HepG2 (cell line): ENCODE data around the gene GSDMA. TPM values are rescaled to one million over a fixed set of nuclear protein-coding genes. Genes with fewer than 3 reads are reported as not detected.

Experiments
- EP300 ChIP-seq, 3 experiments: sonication (generic) in 1 of 3; formaldehyde crosslinking in 1 of 3; IDR thresholded peaks; 2 replicates each; pipeline versions ENCODE4 v1.5.1 to v1.6.1; 2011 to 2020; ENCODE audit warnings: low read depth in 2 of 3, low read length in 2 of 3, borderline replicate concordance in 1 of 3, improper control_type of control experiment in 1 of 3, mild to moderate bottlenecking in 1 of 3, missing genetic modification reagents in 1 of 3, moderate library complexity in 1 of 3
- HBP1 ChIP-seq: IDR thresholded peaks from 2 replicates; pipeline ENCODE4 v1.6.1; 2016; ENCODE audit warnings: low read depth, control low read depth
- IRF2 ChIP-seq: IDR thresholded peaks from 2 replicates; pipeline ENCODE4 v1.6.1; 2018; ENCODE audit warnings: missing genetic modification reagents, missing compliant biosample characterization
- KAT2B ChIP-seq: fragments of 150-350 bp; IDR thresholded peaks from 2 replicates; pipeline ENCODE4 v1.6.1; 2014; ENCODE audit warnings: low read depth, low read length, borderline replicate concordance
- MZF1 ChIP-seq: sonication (generic); formaldehyde crosslinking; IDR thresholded peaks from 2 replicates; pipeline ENCODE4 v1.8.1; 2023; ENCODE audit warnings: mild to moderate bottlenecking, missing genetic modification reagents, borderline replicate concordance
- NCOA2 ChIP-seq: sonication (generic); formaldehyde crosslinking; IDR thresholded peaks from 2 replicates; pipeline ENCODE4 v1.8.0; 2022; ENCODE audit warnings: inconsistent platforms
- NR2F6 ChIP-seq, 2 experiments: IDR thresholded peaks; 2 replicates each; pipeline ENCODE4 v1.6.1; 2016; ENCODE audit warnings: antibody characterized with exemption in 1 of 2, mild to moderate bottlenecking in 1 of 2
- PATZ1 ChIP-seq: sonication (generic); formaldehyde crosslinking; IDR thresholded peaks from 2 replicates; pipeline ENCODE4 v1.4.0; 2020; ENCODE audit warnings: missing genetic modification reagents
- SMC3 ChIP-seq: IDR thresholded peaks from 2 replicates; pipeline ENCODE4 v1.6.1; 2011; ENCODE audit warnings: low read length, improper control_type of control experiment
- SP1 ChIP-seq, 2 experiments: fragments of 450-650 bp in 1 of 2; sonication (generic) in 1 of 2; formaldehyde crosslinking in 1 of 2; IDR thresholded peaks; 2 replicates each; pipeline versions ENCODE4 v1.4.0 to v1.6.1; 2016 to 2020; ENCODE audit warnings: missing genetic modification reagents in 1 of 2
- TMF1 ChIP-seq: sonication (generic); formaldehyde crosslinking; IDR thresholded peaks from 2 replicates; pipeline ENCODE4 v1.8.1; 2022; ENCODE audit warnings: low read depth, missing genetic modification reagents
- XRCC5 ChIP-seq: fragments of 200-400 bp; formaldehyde crosslinking; optimal IDR thresholded peaks from 2 replicates; pipeline ENCODE3; 2017; ENCODE audit warnings: mild to moderate bottlenecking, low read length
- ZBTB49 ChIP-seq: sonication (generic); formaldehyde crosslinking; IDR thresholded peaks from 2 replicates; pipeline ENCODE4 v1.4.0; 2020; ENCODE audit warnings: missing genetic modification reagents, borderline replicate concordance
- ZFP91 ChIP-seq: sonication (generic); formaldehyde crosslinking; IDR thresholded peaks from 2 replicates; pipeline ENCODE4 v1.9.0; 2022; ENCODE audit warnings: missing genetic modification reagents, mild to moderate bottlenecking, borderline replicate concordance
- ZNF274 ChIP-seq: sonication (generic); formaldehyde crosslinking; IDR thresholded peaks from 2 replicates; pipeline ENCODE4 v1.5.1; 2020; ENCODE audit warnings: mild to moderate bottlenecking, missing genetic modification reagents
- ZNF362 ChIP-seq: sonication (generic); formaldehyde crosslinking; IDR thresholded peaks from 2 replicates; pipeline ENCODE4 v1.4.0; 2020; ENCODE audit warnings: missing genetic modification reagents, mild to moderate bottlenecking, borderline replicate concordance
- ZSCAN9 ChIP-seq: IDR thresholded peaks from 2 replicates; pipeline ENCODE4 v1.6.1; 2016; ENCODE audit warnings: borderline replicate concordance
- polyA plus RNA-seq, 8 experiments: library from polyadenylated mRNA; depleted of rRNA in 3 of 8; stranded (reverse) in 7 of 8; unstranded in 1 of 8; fragments of >200 nt; fragmentation: Illumina TruSeq in 4 of 8; extraction: Trizol in 4 of 8; gene quantifications; 2 replicates each; pipeline versions ENCODE4 v1.2.1 to v1.2.3, GENCODE V29; 2011 to 2016; ENCODE audit warnings: low read depth in 4 of 8, missing spikeins in 1 of 8, mixed read lengths in 1 of 8; ENCODE audit not compliant: insufficient read depth in 1 of 8
- total RNA-seq, 5 experiments: library from RNA; depleted of rRNA; stranded (reverse); fragments of >200 nt; fragmentation: Illumina TruSeq; extraction: Trizol; gene quantifications; 2 replicates each; pipeline ENCODE4 v1.2.3, GENCODE V29; 2016; ENCODE audit warnings: low read depth in 1 of 5

GSDMA gene
- total and polyA plus RNA-seq, 2 of the 13 experiments (the other 11 are each of a cell fraction or from before 2014, with no cell fraction given), result not detected

- TF ChIP-seq ZNF362 (CRISPR knock-in tag) (no peak), EP300 (IDR thresholded peaks at IDR 0.05; ENCODE audit: low read depth in 2 of 2, low read length in 2 of 2) (no peak), EP300 (CRISPR knock-in tag; IDR thresholded peaks at IDR 0.05; ENCODE audit: borderline replicate concordance) (peak; percentile 9; the same call in 1 of the 2 replicates), HBP1 (CRISPR knock-in tag) (0 out of 2 replicates have a peak, but pooled peaks have one; percentile 37), SMC3 (peak; percentile 55; the same call in 1 of the 2 replicates), NCOA2 (CRISPR knock-in tag) (0 out of 2 replicates have a peak, but pooled peaks have one; percentile 37), ZSCAN9 (0 out of 2 replicates have a peak, but pooled peaks have one; percentile 41), KAT2B (no peak), ZNF274 (CRISPR knock-in tag) (0 out of 2 replicates have a peak, but pooled peaks have one; percentile 40), TMF1 (CRISPR knock-in tag) (no peak), SP1 (IDR thresholded peaks at IDR 0.05) (no peak), SP1 (CRISPR knock-in tag; IDR thresholded peaks at IDR 0.05) (no peak), ZFP91 (0 out of 2 replicates have a peak, but pooled peaks have one; percentile 23), ZBTB49 (no peak), NR2F6 (IDR thresholded peaks at IDR 0.05) (no peak), NR2F6 (CRISPR knock-in tag; IDR thresholded peaks at IDR 0.05) (0 out of 2 replicates have a peak, but pooled peaks have one; percentile 16), IRF2 (no peak), MZF1 (no peak), PATZ1 (CRISPR knock-in tag) (0 out of 2 replicates have a peak, but pooled peaks have one; percentile 30), XRCC5 (peak; percentile 34)
Measured at GRCh38 chr17:39939588-39940419, 23.0 kb upstream of the GSDMA start (continued).
